ENCODE measurements around the gene ARL3.
"Not testable (repeated sequence)": the region's sequence is repeated elsewhere in the genome, so short reads cannot be mapped to it uniquely, and the experiment has no call there.

Gene ARL3

DNA sequence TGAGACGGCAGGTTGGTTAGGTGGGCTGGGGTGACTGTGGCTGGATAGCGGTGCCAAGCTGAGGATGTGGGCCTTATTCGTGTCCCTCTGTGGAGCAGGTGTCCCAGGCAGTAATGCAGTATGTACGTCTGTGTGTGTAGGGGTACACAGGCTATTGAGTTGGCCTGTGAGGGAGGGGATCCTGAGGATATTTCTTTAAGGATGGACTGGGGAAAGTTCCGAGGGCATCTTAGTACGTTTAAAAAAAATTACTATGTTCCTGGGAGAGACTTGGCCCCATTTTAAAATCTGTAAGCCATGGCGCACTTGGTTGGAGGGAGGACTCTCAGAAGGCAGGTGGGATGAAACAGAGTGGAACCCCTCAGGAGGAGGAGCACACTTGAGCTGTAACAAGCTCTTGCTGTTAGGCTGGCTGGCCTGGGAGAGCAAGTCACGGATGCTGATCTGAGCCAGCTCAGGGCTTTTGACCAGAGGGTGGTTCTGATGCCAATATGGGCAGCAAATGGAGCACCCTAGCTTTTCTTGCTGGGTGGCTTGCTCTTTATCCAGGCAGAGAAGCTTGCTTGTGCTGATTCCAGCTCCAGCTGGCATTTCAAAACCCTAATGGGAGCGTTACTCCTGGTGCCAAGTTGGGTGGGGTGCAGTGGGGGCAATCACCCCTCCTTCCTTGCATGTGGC, 30.3 kb upstream of the ARL3 start:
- TF ChIP-seq, protein P1, sequence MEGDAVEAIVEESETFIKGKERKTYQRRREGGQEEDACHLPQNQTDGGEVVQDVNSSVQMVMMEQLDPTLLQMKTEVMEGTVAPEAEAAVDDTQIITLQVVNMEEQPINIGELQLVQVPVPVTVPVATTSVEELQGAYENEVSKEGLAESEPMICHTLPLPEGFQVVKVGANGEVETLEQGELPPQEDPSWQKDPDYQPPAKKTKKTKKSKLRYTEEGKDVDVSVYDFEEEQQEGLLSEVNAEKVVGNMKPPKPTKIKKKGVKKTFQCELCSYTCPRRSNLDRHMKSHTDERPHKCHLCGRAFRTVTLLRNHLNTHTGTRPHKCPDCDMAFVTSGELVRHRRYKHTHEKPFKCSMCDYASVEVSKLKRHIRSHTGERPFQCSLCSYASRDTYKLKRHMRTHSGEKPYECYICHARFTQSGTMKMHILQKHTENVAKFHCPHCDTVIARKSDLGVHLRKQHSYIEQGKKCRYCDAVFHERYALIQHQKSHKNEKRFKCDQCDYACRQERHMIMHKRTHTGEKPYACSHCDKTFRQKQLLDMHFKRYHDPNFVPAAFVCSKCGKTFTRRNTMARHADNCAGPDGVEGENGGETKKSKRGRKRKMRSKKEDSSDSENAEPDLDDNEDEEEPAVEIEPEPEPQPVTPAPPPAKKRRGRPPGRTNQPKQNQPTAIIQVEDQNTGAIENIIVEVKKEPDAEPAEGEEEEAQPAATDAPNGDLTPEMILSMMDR (IDR thresholded peaks at IDR 0.05; ENCODE audit: borderline replicate concordance, insufficient read depth, low read depth, low read length) = no peak
- peak overlapping the region; percentile 83 for H3K4me3 ChIP-seq (ENCODE audit: low read depth, low read length)

DNA sequence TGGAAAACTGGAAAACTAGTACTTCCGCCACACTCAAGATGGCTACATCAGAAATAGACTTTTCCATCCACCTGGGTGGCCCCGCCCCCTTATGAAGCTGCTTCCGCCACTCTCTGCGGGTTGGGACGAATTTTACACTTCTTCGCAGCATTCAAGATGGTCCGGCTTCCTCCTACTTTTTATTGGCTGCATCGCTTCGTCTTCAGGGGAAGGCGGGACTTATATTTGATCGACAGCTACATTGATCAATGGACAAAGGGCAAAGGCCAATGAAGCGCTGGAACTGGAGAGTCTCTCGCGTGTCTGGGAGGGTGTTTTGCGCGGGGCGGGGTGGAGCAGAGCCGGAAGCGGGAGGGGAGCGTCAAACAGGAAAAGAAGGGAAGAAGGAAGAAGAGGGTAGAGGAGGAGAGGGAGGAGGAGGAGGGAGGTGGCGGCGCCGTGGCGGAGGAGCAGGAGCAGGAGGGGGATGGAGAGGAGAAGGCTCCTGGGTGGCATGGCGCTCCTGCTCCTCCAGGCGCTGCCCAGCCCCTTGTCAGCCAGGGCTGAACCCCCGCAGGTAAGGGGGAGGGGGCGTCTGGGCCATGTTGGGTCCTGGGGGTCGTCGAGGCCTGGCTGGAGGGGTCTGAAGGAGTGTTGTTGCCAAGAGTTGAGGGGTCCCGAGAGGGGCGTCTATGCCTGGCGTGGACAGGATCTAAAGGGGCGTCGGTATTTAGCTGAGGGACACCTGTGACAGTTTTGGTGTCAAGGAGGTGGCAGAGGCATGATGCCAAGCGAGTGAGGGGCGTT, 29.6 kb upstream of the ARL3 start, which contains the start of gene WBP1L:
Gene WBP1L (plus strand): TSS at position 361 of the 786 bp plus-strand sequence. CDS start 106 bp downstream, at position 467.
- TF ChIP-seq, protein P1 (IDR thresholded peaks at IDR 0.05; ENCODE audit: borderline replicate concordance, insufficient read depth, low read depth, low read length) = no peak
- peak within 1 kb of the TSS; percentile 83 for H3K4me3 ChIP-seq (ENCODE audit: low read depth, low read length)

DNA sequence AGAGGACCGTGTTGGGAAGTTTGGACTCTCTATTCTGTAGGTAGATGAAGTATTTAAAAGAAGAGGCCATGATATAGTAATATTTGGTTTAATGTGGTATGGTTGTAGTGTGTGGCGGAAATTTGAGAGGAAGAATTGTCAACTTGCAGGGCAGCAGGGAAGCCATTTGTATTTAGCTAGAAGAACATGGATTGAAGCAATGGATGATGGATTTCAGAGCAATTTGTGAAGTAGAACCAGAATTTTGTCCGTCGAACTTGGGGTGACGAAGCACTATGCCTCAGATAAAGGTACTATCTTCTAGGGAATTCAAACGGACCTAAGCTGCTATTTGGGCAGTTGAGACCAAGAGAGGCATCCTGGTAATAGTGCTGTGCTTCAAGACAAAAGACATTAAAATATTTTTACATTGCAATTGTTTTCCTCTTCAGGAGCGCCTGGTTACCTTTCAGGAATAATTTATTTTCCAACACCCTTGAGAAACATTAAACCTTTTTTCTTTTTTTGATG, 28.9 kb upstream of the ARL3 start:
- H3K4me3 ChIP-seq (ENCODE audit: low read depth, low read length) = no peak overlapping the region
- TF ChIP-seq, protein P1 (IDR thresholded peaks at IDR 0.05; ENCODE audit: borderline replicate concordance, insufficient read depth, low read depth, low read length) = no peak

DNA sequence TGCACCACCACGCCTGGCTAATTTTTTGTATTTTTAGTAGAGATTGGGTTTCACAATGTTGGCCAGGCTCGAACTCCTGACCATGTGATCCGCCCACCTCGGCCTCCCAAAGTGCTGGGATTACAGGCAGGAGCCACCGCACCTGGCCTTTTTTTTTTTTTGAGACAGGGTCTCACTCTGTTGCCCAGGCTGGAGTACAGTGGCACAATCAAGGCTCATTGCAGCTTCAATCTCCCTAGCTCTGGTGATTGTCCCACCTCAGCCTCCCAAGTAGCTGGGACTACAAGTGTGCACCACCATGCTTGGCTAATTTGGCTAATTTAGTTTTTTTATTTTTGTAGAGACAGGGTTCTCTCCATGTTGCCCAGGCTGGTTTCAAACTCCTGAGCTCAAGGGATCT, 28.1 kb upstream of the ARL3 start:
- H3K4me3 ChIP-seq (ENCODE audit: low read depth, low read length) = not testable (repeated sequence)

DNA sequence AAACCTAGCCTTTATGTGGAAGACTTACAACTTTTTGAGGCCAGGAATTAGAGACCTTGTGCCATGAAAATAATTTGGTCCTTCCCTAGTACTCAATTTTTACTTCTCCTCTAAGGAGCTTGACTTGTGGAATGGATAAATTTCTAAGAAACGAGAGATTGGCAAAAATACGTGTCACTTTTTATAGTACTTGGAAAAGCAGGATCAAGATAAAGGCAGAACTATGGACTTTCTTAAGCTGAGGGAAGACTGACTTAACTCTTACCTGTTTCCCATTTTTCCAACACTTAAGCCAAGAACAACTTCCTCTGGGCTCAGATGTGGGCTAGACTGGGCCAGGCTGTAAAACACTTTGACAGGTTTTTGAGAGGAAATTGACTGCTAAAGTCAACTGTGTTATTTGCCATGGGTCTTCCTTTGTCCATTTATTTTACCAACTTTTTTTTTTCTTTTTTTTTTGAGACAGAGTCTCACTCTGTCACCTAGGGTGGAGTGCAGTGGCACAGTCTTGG, 27.6 kb upstream of the ARL3 start:
- no peak overlapping the region for H3K4me3 ChIP-seq (ENCODE audit: low read depth, low read length)
- TF ChIP-seq, protein P1 (IDR thresholded peaks at IDR 0.05; ENCODE audit: borderline replicate concordance, insufficient read depth, low read depth, low read length) = no peak

DNA sequence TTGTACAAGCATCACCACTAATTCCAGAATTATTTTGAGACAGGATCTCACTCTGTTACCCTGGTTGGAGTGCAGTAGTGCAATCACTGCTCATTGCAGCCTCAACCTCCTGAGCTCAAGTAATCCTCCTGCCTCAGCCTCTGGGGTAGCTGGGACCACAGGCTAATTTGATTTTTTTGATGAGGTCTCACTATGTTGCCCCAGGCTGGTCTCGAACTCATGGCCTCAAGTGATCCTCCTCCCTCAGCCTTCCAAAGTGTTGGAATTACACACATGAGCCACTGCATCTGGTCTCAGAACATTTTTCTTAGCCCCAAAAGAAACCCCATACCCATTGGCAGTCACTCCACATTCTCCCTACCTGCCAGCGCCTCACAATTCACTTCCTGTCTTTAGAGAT, 26.0 kb upstream of the ARL3 start:
- TF ChIP-seq, protein P1 (IDR thresholded peaks at IDR 0.05; ENCODE audit: borderline replicate concordance, insufficient read depth, low read depth, low read length) = no peak
- H3K4me3 ChIP-seq (ENCODE audit: low read depth, low read length) = no peak overlapping the region

DNA sequence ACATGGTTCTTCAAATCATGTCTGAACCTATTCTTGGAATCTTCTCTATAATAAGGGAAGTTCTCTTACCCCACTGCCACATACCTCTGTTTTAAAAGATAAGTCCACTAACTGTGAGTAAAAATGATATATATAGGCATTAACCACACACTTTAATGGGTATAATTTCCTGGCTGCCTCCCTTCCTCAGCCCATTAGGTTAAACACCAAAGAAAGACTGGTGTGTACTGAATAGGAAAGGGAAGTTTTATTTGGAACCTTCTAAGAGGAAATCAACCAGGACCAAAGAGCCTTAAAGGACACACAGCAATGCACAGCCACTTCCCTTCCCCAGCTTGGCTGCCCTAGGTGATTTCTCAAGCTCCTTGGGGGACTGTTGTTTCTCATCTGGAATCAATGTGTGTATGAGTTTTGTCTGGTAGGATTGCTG, 24.5 kb upstream of the ARL3 start:
- TF ChIP-seq, protein P1 (IDR thresholded peaks at IDR 0.05; ENCODE audit: borderline replicate concordance, insufficient read depth, low read depth, low read length) = no peak
- no peak overlapping the region for H3K4me3 ChIP-seq (ENCODE audit: low read depth, low read length)
